ENCODE results near the gene SPOCK2. TPM values are rescaled to one million over a fixed set of nuclear protein-coding genes. Genes with fewer than 3 reads are reported as not detected.

SPOCK2 gene
- total and polyA plus RNA-seq, 2 of the 13 experiments (the other 11 are each of a cell fraction or from before 2014, with no cell fraction given): 8.6 to 30.6 TPM

- ChIA-PET POLR2A (no interaction called here), CTCF (ENCODE audit: low intra/inter-chr PET ratio, low total read pairs) (no interaction called here)
- H3K4me1 ChIP-seq (ENCODE audit: insufficient read depth, low read length): no peaks in the 10 kb centered on the region
- H3K4me3 ChIP-seq (replicated peaks in 1 of 3; ENCODE audit: insufficient read depth in 1 of 3, low read depth in 2 of 3, low read length in 3 of 3): no peak overlapping the region
- H4K20me1 ChIP-seq (ENCODE audit: insufficient read depth, low read length): no peaks in the 10 kb centered on the region
- H3K27ac ChIP-seq (ENCODE audit: extremely low read length, insufficient read depth, low read length): no peak overlapping the region
- H2AFZ ChIP-seq (ENCODE audit: low read length): no peak overlapping the region
- H3K27me3 ChIP-seq (ENCODE audit: control insufficient read depth in 1 of 2, insufficient read depth in 2 of 2, low read length in 2 of 2): no peaks in the 10 kb centered on the region
- no peak overlapping the region for H3K9ac ChIP-seq (ENCODE audit: insufficient read depth, low read depth, low read length)
- 94% methylated on average over 10 of the region's 10 CpGs for whole genome bisulfite sequencing (ENCODE audit: low lambda C conversion rate)
- FAIRE-seq (no peak), ATAC-seq (no peak), DNase-seq (ENCODE audit: low spot score) (no peak)
- H3K36me3 ChIP-seq (replicated peaks in 1 of 2; ENCODE audit: control insufficient read depth in 1 of 2, insufficient read depth in 2 of 2, low read length in 2 of 2): peaks cover 1 to 3% of the 10 kb centered on the region in 2 experiments; a peak in 4 of 5 replicates
- no peaks in the 10 kb centered on the region for H3K79me2 ChIP-seq (ENCODE audit: insufficient read depth, low read length)
- no TSS peak for BruUV-seq (replicated peaks)
- intact Hi-C loops (cut with micrococcal nuclease; ENCODE audit: unreplicated experiment): no loop called here
- H3K4me2 ChIP-seq (ENCODE audit: low read depth, low read length): no peak overlapping the region
- no peaks in the 10 kb centered on the region for H3K9me3 ChIP-seq (ENCODE audit: low read length)
- TF ChIP-seq THYN1 (CRISPR knock-in tag; IDR thresholded peaks at IDR 0.05; ENCODE audit: borderline replicate concordance, low read depth): no peak
- TF ChIP-seq PAX8 (CRISPR knock-in tag; IDR thresholded peaks at IDR 0.05; ENCODE audit: borderline replicate concordance): no peak
- TF ChIP-seq ZNF224 (CRISPR knock-in tag; IDR thresholded peaks at IDR 0.05): no peak
- TF ChIP-seq SP4 (CRISPR knock-in tag; IDR thresholded peaks at IDR 0.05): no peak
- TF ChIP-seq SP2 (CRISPR knock-in tag; IDR thresholded peaks at IDR 0.05): no peak
- no peak for TF ChIP-seq GZF1 (CRISPR knock-in tag; IDR thresholded peaks at IDR 0.05)
- no peak for TF ChIP-seq ZFP36L1 (CRISPR knock-in tag; IDR thresholded peaks at IDR 0.05)
- no peak for TF ChIP-seq DNMT3B (CRISPR knock-in tag; conservative IDR thresholded peaks at IDR 0.05)
- TF ChIP-seq FIP1L1 (IDR thresholded peaks at IDR 0.05; ENCODE audit: borderline replicate concordance, insufficient read depth, low read depth, low read length): no peak
- TF ChIP-seq AFF4 (CRISPR knock-in tag; IDR thresholded peaks at IDR 0.05): no peak
- in situ Hi-C loops (cut with HindIII; ENCODE audit: extremely low pct_ligation_motif_present, low pct_unique_long_range_greater_than_20kb): no loop called here
Observed at GRCh38 chr10:72134785-72135767, 46.7 kb upstream of the SPOCK2 start.

All from HepG2 (cell line).